H1 (cell line): Measurements from ENCODE around the gene PAK5. TPM values are rescaled to one million over a fixed set of nuclear protein-coding genes. Genes with fewer than 3 reads are reported as not detected.

Experiments
- BCL11A ChIP-seq, 2 experiments: IDR thresholded peaks; one replicate each; pipeline ENCODE4 v1.6.1; 2011; ENCODE audit warnings: low read depth in 2 of 2, low read length in 2 of 2, mild to moderate bottlenecking in 2 of 2
- CREB1 ChIP-seq: IDR thresholded peaks from 2 replicates; pipeline ENCODE4 v1.6.1; 2012; ENCODE audit warnings: inconsistent platforms
- GABPA ChIP-seq: IDR thresholded peaks from 2 replicates; pipeline ENCODE4 v1.6.1; 2011; ENCODE audit warnings: mild to moderate bottlenecking, low read length, moderate library complexity, borderline replicate concordance; ENCODE audit not compliant: insufficient read depth
- HDAC6 ChIP-seq: IDR thresholded peaks from one replicate; pipeline ENCODE4 v1.7.1; 2012; ENCODE audit warnings: low read depth, mild to moderate bottlenecking, inconsistent platforms, low read length, moderate library complexity
- SIN3A ChIP-seq, 2 experiments: IDR thresholded peaks in 1 of 2; conservative IDR thresholded peaks in 1 of 2; 2 replicates each; pipeline ENCODE4 v1.6.1; 2011 to 2012; ENCODE audit warnings: low read length in 2 of 2, improper control_type of control experiment in 1 of 2, low read depth in 1 of 2, mild to moderate bottlenecking in 1 of 2
- SP1 ChIP-seq: IDR thresholded peaks from 2 replicates; pipeline ENCODE4 v1.6.1; 2011; ENCODE audit warnings: low read depth, low read length
- polyA plus RNA-seq, 7 experiments: library from polyadenylated mRNA; depleted of rRNA in 3 of 7; stranded (reverse) in 5 of 7; unstranded in 2 of 7; fragments of >200 nt in 5 of 7; fragments of 200-250 nt in 2 of 7; gene quantifications; 1 replicate in 5 of 7; 2 replicates in 1 of 7; 4 replicates in 1 of 7; pipeline versions ENCODE4 v1.2.1 to v1.2.3, GENCODE V29; 2011 to 2013; ENCODE audit warnings: missing spikeins in 2 of 7, mixed read lengths in 2 of 7
- total RNA-seq: library from RNA; stranded (reverse); fragmentation: NEBNext Ultra II Directional; extraction: Animal tissue kit (Norgen Biotek cat#: 25700); gene quantifications from 2 replicates; pipeline ENCODE4 v1.2.1, GENCODE V29; 2021

Gene PAK5
- total and polyA plus RNA-seq, 2 of the 8 experiments (the other 6 are each of a cell fraction or from before 2014, with no cell fraction given): 0.54 to 0.80 TPM

DNA sequence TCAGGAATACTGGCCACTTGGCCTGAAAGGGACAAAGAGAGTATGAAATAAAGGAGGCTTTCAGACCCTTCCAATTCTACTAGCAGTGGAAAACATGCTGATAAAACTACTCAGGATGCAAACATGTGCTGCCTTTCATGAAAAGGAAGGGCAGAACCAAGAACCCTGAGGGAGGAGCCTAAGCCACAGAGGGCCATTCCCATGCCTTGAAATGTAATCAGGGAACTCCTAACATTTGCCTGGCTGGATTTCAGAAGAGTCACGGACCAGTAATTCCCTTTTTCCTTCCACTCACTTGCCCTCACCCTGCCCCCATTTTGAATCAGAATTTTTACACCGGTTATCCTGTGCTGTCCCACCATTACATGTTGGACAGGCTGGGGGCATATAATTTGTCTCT, 208.3 kb downstream of the PAK5 start (continued):
- TF ChIP-seq CREB1: no peak
- no peak for TF ChIP-seq GABPA
- no peak for TF ChIP-seq SP1
- no peak for TF ChIP-seq BCL11A (IDR thresholded peaks at IDR 0.05; ENCODE audit: low read depth in 2 of 2, low read length in 2 of 2)
- TF ChIP-seq SIN3A (conservative IDR thresholded peaks at IDR 0.05 in 1 of 2, IDR thresholded peaks at IDR 0.05 in 1 of 2; ENCODE audit: low read depth in 1 of 2, low read length in 2 of 2): no peak
- TF ChIP-seq HDAC6: no peak
